ENCODE measurements around the gene KDM6A. TPM values are rescaled to one million over a fixed set of nuclear protein-coding genes. Genes with fewer than 3 reads are reported as not detected.
"Not testable (repeated sequence)": the region's sequence is repeated elsewhere in the genome, so short reads cannot be mapped to it uniquely, and the experiment has no call there.

The KDM6A gene
- total and polyA plus RNA-seq, 9 donors: 10.7 to 24.3 (median 13.9) TPM

GRCh38 chrX:44944894-44945293 lies 71.9 kb downstream of the KDM6A start:
- Histone ChIP-seq H3K27me3 (ENCODE audit: control insufficient read depth, insufficient read depth, low read length) (no peaks in the 10 kb centered on the region), H3K9me3 (replicated peaks; ENCODE audit: control insufficient read depth, low read depth, low read length) (peaks cover 17% of the 10 kb centered on the region), H3K4me1 (ENCODE audit: control insufficient read depth, insufficient read depth, low read length) (no peaks in the 10 kb centered on the region), H3K27ac (ENCODE audit: low read length) (no peak overlapping the region), H3K36me3 (ENCODE audit: control insufficient read depth, insufficient read depth, low read length) (no peaks in the 10 kb centered on the region), H3K4me3 (ENCODE audit: low read length) (no peak overlapping the region)
- WGBS (ENCODE audit: insufficient coverage): no CpG with 5 or more reads among the region's 1 CpG
- no peak for DNase-seq

- 100% methylated on average over 1 of the region's 4 CpGs for WGBS (ENCODE audit: insufficient coverage)
- Histone ChIP-seq H3K4me3 (ENCODE audit: low read length) (no peak overlapping the region), H3K36me3 (ENCODE audit: control insufficient read depth, insufficient read depth, low read length) (no peaks in the 10 kb centered on the region), H3K27me3 (ENCODE audit: control insufficient read depth, insufficient read depth, low read length) (no peaks in the 10 kb centered on the region), H3K9me3 (replicated peaks; ENCODE audit: control insufficient read depth, low read depth, low read length) (peaks cover 16% of the 10 kb centered on the region), H3K27ac (ENCODE audit: low read length) (no peak overlapping the region), H3K4me1 (ENCODE audit: control insufficient read depth, insufficient read depth, low read length) (no peaks in the 10 kb centered on the region)
- DNase-seq: no peak
Measured at GRCh38 chrX:44945736-44946135, 72.7 kb downstream of the KDM6A start.

GRCh38 chrX:44946771-44947170 lies 73.8 kb downstream of the KDM6A start:
- no peaks in the 10 kb centered on the region for H3K27me3 ChIP-seq (ENCODE audit: control insufficient read depth, insufficient read depth, low read length)
- no CpG with 5 or more reads among the region's 4 CpGs for WGBS (ENCODE audit: insufficient coverage)
- no peaks in the 10 kb centered on the region for H3K36me3 ChIP-seq (ENCODE audit: control insufficient read depth, insufficient read depth, low read length)
- peaks cover 16% of the 10 kb centered on the region for H3K9me3 ChIP-seq (replicated peaks; ENCODE audit: control insufficient read depth, low read depth, low read length)
- H3K4me3 ChIP-seq (ENCODE audit: low read length): no peak overlapping the region
- H3K4me1 ChIP-seq (ENCODE audit: control insufficient read depth, insufficient read depth, low read length): no peaks in the 10 kb centered on the region
- H3K27ac ChIP-seq (ENCODE audit: low read length): no peak overlapping the region
- DNase-seq: no peak

GRCh38 chrX:44947995-44948394 lies 75.0 kb downstream of the KDM6A start:
- WGBS (ENCODE audit: insufficient coverage): no CpG with 5 or more reads among the region's 4 CpGs
- no peak for DNase-seq
- no peaks in the 10 kb centered on the region for H3K27me3 ChIP-seq (ENCODE audit: control insufficient read depth, insufficient read depth, low read length)
- no peak overlapping the region for H3K4me3 ChIP-seq (ENCODE audit: low read length)
- peaks cover 16% of the 10 kb centered on the region for H3K9me3 ChIP-seq (replicated peaks; ENCODE audit: control insufficient read depth, low read depth, low read length)
- H3K27ac ChIP-seq (ENCODE audit: low read length): no peak overlapping the region
- no peaks in the 10 kb centered on the region for H3K36me3 ChIP-seq (ENCODE audit: control insufficient read depth, insufficient read depth, low read length)
- no peaks in the 10 kb centered on the region for H3K4me1 ChIP-seq (ENCODE audit: control insufficient read depth, insufficient read depth, low read length)

GRCh38 chrX:44948406-44948805 lies 75.4 kb downstream of the KDM6A start:
- Histone ChIP-seq H3K27me3 (ENCODE audit: control insufficient read depth, insufficient read depth, low read length) (no peaks in the 10 kb centered on the region), H3K9me3 (replicated peaks; ENCODE audit: control insufficient read depth, low read depth, low read length) (peaks cover 16% of the 10 kb centered on the region), H3K36me3 (ENCODE audit: control insufficient read depth, insufficient read depth, low read length) (no peaks in the 10 kb centered on the region), H3K4me3 (ENCODE audit: low read length) (no peak overlapping the region), H3K4me1 (ENCODE audit: control insufficient read depth, insufficient read depth, low read length) (no peaks in the 10 kb centered on the region), H3K27ac (ENCODE audit: low read length) (no peak overlapping the region)
- WGBS (ENCODE audit: insufficient coverage): no CpG with 5 or more reads among the region's 2 CpGs
- no peak for DNase-seq

GRCh38 chrX:44949125-44949524 lies 76.1 kb downstream of the KDM6A start:
- H3K4me1 ChIP-seq (ENCODE audit: control insufficient read depth, insufficient read depth, low read length): no peaks in the 10 kb centered on the region
- no peak overlapping the region for H3K4me3 ChIP-seq (ENCODE audit: low read length)
- no peak for DNase-seq
- 93% methylated on average over 4 of the region's 8 CpGs for WGBS (ENCODE audit: insufficient coverage)
- peaks cover 14% of the 10 kb centered on the region for H3K9me3 ChIP-seq (replicated peaks; ENCODE audit: control insufficient read depth, low read depth, low read length)
- no peaks in the 10 kb centered on the region for H3K36me3 ChIP-seq (ENCODE audit: control insufficient read depth, insufficient read depth, low read length)
- no peaks in the 10 kb centered on the region for H3K27me3 ChIP-seq (ENCODE audit: control insufficient read depth, insufficient read depth, low read length)
- no peak overlapping the region for H3K27ac ChIP-seq (ENCODE audit: low read length)

GRCh38 chrX:44950471-44951366 lies 77.7 kb downstream of the KDM6A start:
- not testable (repeated sequence) for DNase-seq; H3K36me3 ChIP-seq (ENCODE audit: control insufficient read depth, insufficient read depth, low read length); H3K4me3 ChIP-seq (ENCODE audit: low read length); H3K27me3 ChIP-seq (ENCODE audit: control insufficient read depth, insufficient read depth, low read length); H3K27ac ChIP-seq (ENCODE audit: low read length); H3K4me1 ChIP-seq (ENCODE audit: control insufficient read depth, insufficient read depth, low read length)
- peaks cover 10% of the 10 kb centered on the region for H3K9me3 ChIP-seq (replicated peaks; ENCODE audit: control insufficient read depth, low read depth, low read length)
- 59% methylated on average over 4 of the region's 9 CpGs for WGBS (ENCODE audit: insufficient coverage)

- H3K4me3 ChIP-seq (ENCODE audit: low read length): no peak overlapping the region
- H3K27ac ChIP-seq (ENCODE audit: low read length): no peak overlapping the region
- H3K4me1 ChIP-seq (ENCODE audit: control insufficient read depth, insufficient read depth, low read length): no peaks in the 10 kb centered on the region
Measured at GRCh38 chrX:44951572-44952067, 78.6 kb downstream of the KDM6A start.

GRCh38 chrX:44952329-44953027 lies 79.5 kb downstream of the KDM6A start:
- Histone ChIP-seq H3K36me3 (ENCODE audit: control insufficient read depth, insufficient read depth, low read length) (no peaks in the 10 kb centered on the region), H3K4me3 (ENCODE audit: low read length) (no peak overlapping the region), H3K27me3 (ENCODE audit: control insufficient read depth, insufficient read depth, low read length) (no peaks in the 10 kb centered on the region)

More at GRCh38 chrX:44951572-44952067, 78.6 kb downstream of the KDM6A start:
- WGBS (ENCODE audit: insufficient coverage): 80% methylated on average over 1 of the region's 2 CpGs
- Histone ChIP-seq H3K9me3 (replicated peaks; ENCODE audit: control insufficient read depth, low read depth, low read length) (peaks cover 7% of the 10 kb centered on the region), H3K27me3 (ENCODE audit: control insufficient read depth, insufficient read depth, low read length) (no peaks in the 10 kb centered on the region), H3K36me3 (ENCODE audit: control insufficient read depth, insufficient read depth, low read length) (no peaks in the 10 kb centered on the region)
- DNase-seq: no peak

GRCh38 chrX:44953734-44954502 lies 80.9 kb downstream of the KDM6A start:
- WGBS (ENCODE audit: insufficient coverage): 79% methylated on average over 2 of the region's 11 CpGs
- Histone ChIP-seq H3K4me1 (ENCODE audit: control insufficient read depth, insufficient read depth, low read length) (no peaks in the 10 kb centered on the region), H3K9me3 (replicated peaks; ENCODE audit: control insufficient read depth, low read depth, low read length) (no peaks in the 10 kb centered on the region), H3K27me3 (ENCODE audit: control insufficient read depth, insufficient read depth, low read length) (no peaks in the 10 kb centered on the region), H3K4me3 (ENCODE audit: low read length) (no peak overlapping the region), H3K36me3 (ENCODE audit: control insufficient read depth, insufficient read depth, low read length) (no peaks in the 10 kb centered on the region), H3K27ac (ENCODE audit: low read length) (no peak overlapping the region)
- DNase-seq: no peak

More at GRCh38 chrX:44952329-44953027, 79.5 kb downstream of the KDM6A start:
- WGBS (ENCODE audit: insufficient coverage): 98% methylated on average over 7 of the region's 19 CpGs
- Histone ChIP-seq H3K9me3 (replicated peaks; ENCODE audit: control insufficient read depth, low read depth, low read length) (no peaks in the 10 kb centered on the region), H3K4me1 (ENCODE audit: control insufficient read depth, insufficient read depth, low read length) (no peaks in the 10 kb centered on the region), H3K27ac (ENCODE audit: low read length) (no peak overlapping the region)
- no peak for DNase-seq
